Loucy (cell line): ENCODE data around the gene FCER2.

Experiments used
- H2AFZ ChIP-seq: fragments of 200-600 bp; sonication (generic); 2 replicates; pipeline ENCODE4 v1.6.0; 2016; ENCODE audit warnings: antibody characterized with exemption, mild to moderate bottlenecking, low read length, moderate library complexity
- H3F3A ChIP-seq: fragments of 200-600 bp; 2 replicates; pipeline ENCODE4 v1.6.0; 2016; ENCODE audit warnings: antibody characterized with exemption, low read depth, mild to moderate bottlenecking
- H3K27me3 ChIP-seq: fragments of 200-600 bp; sonication (generic); 2 replicates; pipeline ENCODE4 v1.6.1; 2014; ENCODE audit warnings: low read length, mild to moderate bottlenecking; ENCODE audit not compliant: insufficient read depth, poor library complexity, severe bottlenecking
- H3K36me3 ChIP-seq: fragments of 200-600 bp; sonication (generic); 2 replicates; pipeline ENCODE4 v1.6.1; 2016; ENCODE audit warnings: low read length; ENCODE audit not compliant: insufficient read depth
- H3K4me1 ChIP-seq: fragments of 200-600 bp; sonication (generic); 2 replicates; pipeline ENCODE4 v1.5.1; 2014; ENCODE audit warnings: low read length, mild to moderate bottlenecking; ENCODE audit not compliant: insufficient read depth, poor library complexity, severe bottlenecking
- H3K4me2 ChIP-seq: fragments of 200-600 bp; sonication (generic); 2 replicates; pipeline ENCODE4 v1.6.0; 2014; ENCODE audit warnings: antibody characterized with exemption, low read length, low read depth, mild to moderate bottlenecking; ENCODE audit not compliant: poor library complexity, severe bottlenecking
- H3K4me3 ChIP-seq: fragments of 200-600 bp; sonication (generic); 2 replicates; pipeline ENCODE4 v1.5.1; 2014; ENCODE audit warnings: low read length, mild to moderate bottlenecking, mixed read lengths; ENCODE audit not compliant: poor library complexity, severe bottlenecking
- H3K79me2 ChIP-seq: fragments of 200-600 bp; sonication (generic); 2 replicates; pipeline ENCODE4 v1.6.1; 2014; ENCODE audit warnings: low read length; ENCODE audit not compliant: insufficient read depth
- H3K9ac ChIP-seq: fragments of 200-600 bp; sonication (generic); 2 replicates; pipeline ENCODE4 v1.6.0; 2014; ENCODE audit warnings: mild to moderate bottlenecking, low read depth, low read length, moderate library complexity; ENCODE audit not compliant: poor library complexity, severe bottlenecking
- H3K9me2 ChIP-seq: fragments of 200-600 bp; sonication (generic); replicated peaks from 2 replicates; pipeline ENCODE4 v1.6.1; 2016; ENCODE audit warnings: low read depth, low read length, mixed read lengths
- H3K9me3 ChIP-seq: fragments of 200-600 bp; sonication (generic); 2 replicates; pipeline ENCODE4 v1.6.1; 2014; ENCODE audit warnings: mild to moderate bottlenecking, antibody characterized with exemption, low read length, low read depth; ENCODE audit not compliant: insufficient read depth
- H4K20me1 ChIP-seq: fragments of 200-600 bp; sonication (generic); 2 replicates; pipeline ENCODE4 v1.6.0; 2014; ENCODE audit warnings: antibody characterized with exemption, low read length, mild to moderate bottlenecking; ENCODE audit not compliant: insufficient read depth, poor library complexity, severe bottlenecking
- CTCF ChIP-seq: fragments of 200-600 bp; sonication (generic); conservative IDR thresholded peaks from 2 replicates; pipeline ENCODE4 v1.5.1; 2014; ENCODE audit warnings: mild to moderate bottlenecking, antibody characterized with exemption, low read length
- EZH2phosphoT487 ChIP-seq: fragments of 200-600 bp; IDR thresholded peaks from 2 replicates; pipeline ENCODE4 v1.6.1; 2018; ENCODE audit warnings: antibody characterized with exemption, mild to moderate bottlenecking, moderate library complexity, borderline replicate concordance

FCER2 gene

GRCh38 chr19:7699003-7699402, 2.9 kb downstream of the FCER2 start:
- H3K36me3 ChIP-seq: no peaks in the 10 kb centered on the region
- no peak overlapping the region for H3K4me3 ChIP-seq
- no peaks in the 10 kb centered on the region for H4K20me1 ChIP-seq
- no peak for TF ChIP-seq CTCF
- TF ChIP-seq EZH2phosphoT487: no peak
- H2AFZ ChIP-seq: no peak overlapping the region
- no peaks in the 10 kb centered on the region for H3K9me2 ChIP-seq
- no peak overlapping the region for H3K9ac ChIP-seq
- no peaks in the 10 kb centered on the region for H3K9me3 ChIP-seq
- H3K79me2 ChIP-seq: no peaks in the 10 kb centered on the region
- no peaks in the 10 kb centered on the region for H3K27me3 ChIP-seq
- H3K4me1 ChIP-seq: no peaks in the 10 kb centered on the region
- H3F3A ChIP-seq: no peaks in the 10 kb centered on the region
- H3K4me2 ChIP-seq: no peak overlapping the region

- Histone ChIP-seq H3K9me3 (no peaks in the 10 kb centered on the region), H3K27me3 (no peaks in the 10 kb centered on the region), H3K4me1 (no peaks in the 10 kb centered on the region), H3K4me3 (no peak overlapping the region), H4K20me1 (no peaks in the 10 kb centered on the region), H3K79me2 (no peaks in the 10 kb centered on the region), H3F3A (no peaks in the 10 kb centered on the region), H3K9ac (no peak overlapping the region), H3K36me3 (no peaks in the 10 kb centered on the region), H3K9me2 (no peaks in the 10 kb centered on the region), H3K4me2 (no peak overlapping the region), H2AFZ (no peak overlapping the region)
- TF ChIP-seq EZH2phosphoT487: no peak
- no peak for TF ChIP-seq CTCF
Observed at GRCh38 chr19:7698583-7698982, 3.3 kb downstream of the FCER2 start.

GRCh38 chr19:7697721-7698287, 4.1 kb downstream of the FCER2 start:
- Histone ChIP-seq H3K9ac (no peak overlapping the region), H3K9me2 (no peaks in the 10 kb centered on the region), H3F3A (no peaks in the 10 kb centered on the region), H3K27me3 (no peaks in the 10 kb centered on the region), H2AFZ (no peak overlapping the region), H4K20me1 (no peaks in the 10 kb centered on the region), H3K9me3 (no peaks in the 10 kb centered on the region), H3K79me2 (no peaks in the 10 kb centered on the region), H3K36me3 (no peaks in the 10 kb centered on the region), H3K4me2 (no peak overlapping the region), H3K4me3 (no peak overlapping the region), H3K4me1 (no peaks in the 10 kb centered on the region)
- no peak for TF ChIP-seq EZH2phosphoT487
- TF ChIP-seq CTCF: no peak
